Adipocyte (in vitro differentiated cells): ENCODE results near the gene PTPRN2.
"Not testable (repeated sequence)": the region's sequence is repeated elsewhere in the genome, so short reads cannot be mapped to it uniquely, and the experiment has no call there.

Experiments
- DNase-seq: peaks from one replicate; pipeline ENCODE4 v3.0.0-alpha.2; 2015; ENCODE audit warnings: low read depth
- H3K27me3 ChIP-seq: replicated peaks from 2 replicates; pipeline ENCODE4 v1.7.0; 2013; ENCODE audit warnings: mild to moderate bottlenecking, low read length, moderate library complexity; ENCODE audit not compliant: control insufficient read depth, insufficient read depth
- H3K36me3 ChIP-seq: 2 replicates; pipeline ENCODE4 v1.7.0; 2013; ENCODE audit warnings: low read length, mild to moderate bottlenecking, moderate library complexity; ENCODE audit not compliant: control insufficient read depth, insufficient read depth, severe bottlenecking
- H3K4me1 ChIP-seq: 2 replicates; pipeline ENCODE4 v1.7.0; 2013; ENCODE audit warnings: mild to moderate bottlenecking, low read length, moderate library complexity; ENCODE audit not compliant: control insufficient read depth, insufficient read depth
- H3K4me3 ChIP-seq: 2 replicates; pipeline ENCODE4 v1.7.0; 2013; ENCODE audit warnings: mild to moderate bottlenecking, low read length, moderate library complexity
- H3K9ac ChIP-seq: 2 replicates; pipeline ENCODE4 v1.7.0; 2013; ENCODE audit warnings: mild to moderate bottlenecking, low read length, moderate library complexity
- H3K9me3 ChIP-seq: 2 replicates; pipeline ENCODE4 v1.7.0; 2013; ENCODE audit warnings: mild to moderate bottlenecking, low read length, moderate library complexity; ENCODE audit not compliant: control insufficient read depth

PTPRN2 gene

GRCh38 chr7:157944051-157944450 is 643.6 kb downstream of the PTPRN2 start:
- H3K9me3 ChIP-seq, result peaks cover 21% of the 10 kb centered on the region
- no peak for DNase-seq
- H3K4me3 ChIP-seq, result no peak overlapping the region
- H3K27me3 ChIP-seq, result no peaks in the 10 kb centered on the region
- H3K9ac ChIP-seq, result no peak overlapping the region
- no peaks in the 10 kb centered on the region for H3K36me3 ChIP-seq
- H3K4me1 ChIP-seq, result no peaks in the 10 kb centered on the region

- no peak overlapping the region for H3K4me3 ChIP-seq
- H3K9me3 ChIP-seq, result peaks cover 21% of the 10 kb centered on the region
- no peaks in the 10 kb centered on the region for H3K4me1 ChIP-seq
- H3K36me3 ChIP-seq, result no peaks in the 10 kb centered on the region
- no peaks in the 10 kb centered on the region for H3K27me3 ChIP-seq
- no peak for DNase-seq
- no peak overlapping the region for H3K9ac ChIP-seq
Measured at GRCh38 chr7:157943561-157943960, 644.1 kb downstream of the PTPRN2 start.

GRCh38 chr7:157941210-157941609 is 646.4 kb downstream of the PTPRN2 start:
- Histone ChIP-seq H3K9me3 (no peaks in the 10 kb centered on the region), H3K36me3 (no peaks in the 10 kb centered on the region), H3K27me3 (no peaks in the 10 kb centered on the region), H3K4me1 (no peaks in the 10 kb centered on the region), H3K4me3 (no peak overlapping the region), H3K9ac (no peak overlapping the region)
- DNase-seq, result no peak

GRCh38 chr7:157940497-157940896 is 647.1 kb downstream of the PTPRN2 start:
- no peaks in the 10 kb centered on the region for H3K4me1 ChIP-seq
- no peaks in the 10 kb centered on the region for H3K9me3 ChIP-seq
- H3K27me3 ChIP-seq, result no peaks in the 10 kb centered on the region
- no peak overlapping the region for H3K4me3 ChIP-seq
- H3K9ac ChIP-seq, result no peak overlapping the region
- H3K36me3 ChIP-seq, result no peaks in the 10 kb centered on the region
- DNase-seq, result no peak

GRCh38 chr7:157938211-157938610 is 649.4 kb downstream of the PTPRN2 start:
- Histone ChIP-seq H3K4me3 (no peak overlapping the region), H3K9me3 (no peaks in the 10 kb centered on the region), H3K4me1 (no peaks in the 10 kb centered on the region), H3K27me3 (no peaks in the 10 kb centered on the region), H3K36me3 (no peaks in the 10 kb centered on the region), H3K9ac (no peak overlapping the region)
- DNase-seq, result no peak

- DNase-seq, result no peak
- peaks cover 4% of the 10 kb centered on the region for H3K9me3 ChIP-seq
- no peaks in the 10 kb centered on the region for H3K4me1 ChIP-seq
- no peaks in the 10 kb centered on the region for H3K36me3 ChIP-seq
- no peak overlapping the region for H3K4me3 ChIP-seq
- H3K27me3 ChIP-seq, result no peaks in the 10 kb centered on the region
- no peak overlapping the region for H3K9ac ChIP-seq
Measured at GRCh38 chr7:157937406-157937805, 650.2 kb downstream of the PTPRN2 start.

- Histone ChIP-seq H3K9me3 (peaks cover 7% of the 10 kb centered on the region), H3K9ac (no peak overlapping the region), H3K27me3 (no peaks in the 10 kb centered on the region), H3K4me3 (no peak overlapping the region), H3K4me1 (no peaks in the 10 kb centered on the region), H3K36me3 (no peaks in the 10 kb centered on the region)
- no peak for DNase-seq
Measured at GRCh38 chr7:157936976-157937375, 650.6 kb downstream of the PTPRN2 start.

- not testable (repeated sequence) for DNase-seq, H3K9me3 ChIP-seq, H3K4me3 ChIP-seq, H3K36me3 ChIP-seq, H3K4me1 ChIP-seq, H3K27me3 ChIP-seq, H3K9ac ChIP-seq
Measured at GRCh38 chr7:157935721-157936120, 651.9 kb downstream of the PTPRN2 start.

- not testable (repeated sequence) for DNase-seq, H3K9me3 ChIP-seq, H3K9ac ChIP-seq, H3K4me3 ChIP-seq, H3K4me1 ChIP-seq, H3K27me3 ChIP-seq, H3K36me3 ChIP-seq
Measured at GRCh38 chr7:157933219-157934155, 654.1 kb downstream of the PTPRN2 start.

- no peak overlapping the region for H3K4me3 ChIP-seq
- no peak for DNase-seq
- no peak overlapping the region for H3K9ac ChIP-seq
- peaks cover 7% of the 10 kb centered on the region for H3K9me3 ChIP-seq
- no peaks in the 10 kb centered on the region for H3K36me3 ChIP-seq
- no peaks in the 10 kb centered on the region for H3K27me3 ChIP-seq
- no peaks in the 10 kb centered on the region for H3K4me1 ChIP-seq
Measured at GRCh38 chr7:157932498-157933218, 655.0 kb downstream of the PTPRN2 start.

- H3K36me3 ChIP-seq, result no peaks in the 10 kb centered on the region
- H3K9me3 ChIP-seq, result peaks cover 7% of the 10 kb centered on the region
- DNase-seq, result no peak
- no peaks in the 10 kb centered on the region for H3K4me1 ChIP-seq
- H3K27me3 ChIP-seq, result no peaks in the 10 kb centered on the region
- H3K4me3 ChIP-seq, result no peak overlapping the region
- no peak overlapping the region for H3K9ac ChIP-seq
Measured at GRCh38 chr7:157930926-157931466, 656.6 kb downstream of the PTPRN2 start.
